NCI-H82 treated with DMSO at 0.1 percent for 48 hours (cell line): ENCODE measurements around the gene GPBAR1.
"Not testable (repeated sequence)": the region's sequence is repeated elsewhere in the genome, so short reads cannot be mapped to it uniquely, and the experiment has no call there.

Experiments used
- DNase-seq: peaks from one replicate; lab custom pipeline; 2025; ENCODE audit not compliant: unreplicated experiment; lab: John Stamatoyannopoulos, UW

The GPBAR1 gene

DNA sequence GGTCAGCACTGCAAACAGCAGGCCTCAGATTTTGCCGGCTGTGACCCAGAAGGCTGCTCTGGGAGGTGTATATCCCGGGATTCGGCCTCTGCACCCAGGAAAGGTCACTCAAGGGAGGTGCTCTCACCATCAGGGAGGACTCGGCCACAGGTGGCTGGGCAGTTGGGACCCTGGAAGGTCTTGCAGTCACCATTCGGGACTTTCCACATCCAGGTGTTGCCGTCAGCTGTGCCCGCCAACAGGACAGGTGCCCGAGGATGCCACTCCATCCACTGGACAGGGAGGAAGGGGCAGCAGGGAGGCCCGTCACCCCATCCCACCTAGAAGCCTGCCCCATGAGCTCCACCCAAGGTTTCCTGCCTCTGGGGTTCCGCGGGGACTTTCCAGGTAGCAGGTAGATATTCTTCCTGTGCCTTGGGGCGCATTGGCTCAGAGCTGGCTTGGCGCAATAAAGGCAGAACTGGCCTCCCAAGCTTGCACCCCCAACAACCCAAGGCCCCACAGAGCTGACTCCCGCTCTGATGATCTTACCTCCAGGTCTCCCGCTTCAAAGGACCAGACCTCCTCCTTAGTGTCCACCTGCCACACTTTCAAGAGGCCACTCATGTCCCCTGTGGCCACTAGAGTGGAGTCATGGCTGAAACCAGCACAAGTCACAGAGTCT, 5.6 kb downstream of the GPBAR1 start:
- DNase-seq, result no peak

DNA sequence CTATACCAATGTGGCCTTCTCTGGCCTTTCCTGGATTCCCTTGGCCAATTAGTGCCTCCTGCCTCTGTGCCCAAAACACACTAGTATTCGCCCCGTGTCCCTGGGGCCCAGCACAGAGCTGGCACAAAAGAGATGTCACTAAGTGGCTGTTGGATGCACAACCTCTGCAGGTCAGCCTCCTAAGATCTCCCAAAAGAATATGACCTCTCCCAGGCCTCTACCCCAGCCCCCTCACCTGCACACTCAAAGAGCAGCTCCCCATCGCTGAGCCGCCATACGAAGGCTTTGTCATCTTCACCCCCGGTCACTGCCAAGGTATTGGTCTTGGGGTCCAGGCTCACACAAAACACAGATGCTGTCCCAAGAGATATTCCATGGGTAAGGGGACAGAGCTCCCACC, 6.4 kb downstream of the GPBAR1 start:
- no peak for DNase-seq

DNA sequence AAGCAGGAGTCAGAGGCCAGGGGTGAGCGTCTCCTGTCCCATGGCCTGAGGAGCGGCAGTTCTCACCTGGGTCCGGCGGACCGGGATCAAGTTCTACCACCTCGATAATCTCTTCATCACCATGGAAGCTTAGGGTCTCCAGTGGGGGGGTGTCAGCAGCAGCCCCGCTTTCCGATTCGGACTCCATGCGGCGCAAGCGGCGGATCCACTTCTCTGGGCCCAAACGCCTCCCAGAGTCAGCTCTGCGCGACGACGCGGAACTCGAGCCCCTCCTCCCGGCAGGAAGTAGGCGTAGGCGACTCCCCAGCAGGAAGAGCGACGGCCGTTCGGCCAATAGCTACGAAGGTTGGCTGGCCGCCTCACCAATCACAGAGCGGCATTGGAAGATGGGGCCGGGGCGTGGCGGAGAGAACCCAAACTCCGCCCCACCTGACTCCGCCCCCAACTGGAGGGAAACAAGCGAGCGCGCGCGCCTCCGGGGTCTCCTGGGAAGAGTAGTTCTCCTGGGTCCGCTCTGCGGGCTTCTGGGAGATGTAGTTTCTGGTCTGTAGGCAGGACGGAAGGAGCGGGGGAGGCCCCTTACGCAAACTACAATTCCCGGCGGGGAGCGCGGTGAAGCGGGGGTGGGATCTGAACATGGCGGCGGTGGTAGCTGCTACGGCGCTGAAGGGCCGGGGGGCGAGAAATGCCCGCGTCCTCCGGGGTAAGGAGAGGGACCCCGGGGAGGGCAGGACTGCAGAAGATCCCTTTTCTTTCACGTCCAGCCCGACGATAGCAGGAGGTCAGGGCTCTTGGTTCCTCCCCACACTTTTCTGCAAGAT, 9.3 kb downstream of the GPBAR1 start, which contains the start of the genes AAMP and PNKD:
Gene AAMP (minus strand): TSS at position 238 of the 821 bp plus-strand sequence. CDS start 51 bp downstream, at position 187.
Gene PNKD (plus strand): TSS at position 620 of the 821 bp plus-strand sequence. CDS start 17 bp downstream, at position 637.
- DNase-seq, result peak; percentile 99

DNA sequence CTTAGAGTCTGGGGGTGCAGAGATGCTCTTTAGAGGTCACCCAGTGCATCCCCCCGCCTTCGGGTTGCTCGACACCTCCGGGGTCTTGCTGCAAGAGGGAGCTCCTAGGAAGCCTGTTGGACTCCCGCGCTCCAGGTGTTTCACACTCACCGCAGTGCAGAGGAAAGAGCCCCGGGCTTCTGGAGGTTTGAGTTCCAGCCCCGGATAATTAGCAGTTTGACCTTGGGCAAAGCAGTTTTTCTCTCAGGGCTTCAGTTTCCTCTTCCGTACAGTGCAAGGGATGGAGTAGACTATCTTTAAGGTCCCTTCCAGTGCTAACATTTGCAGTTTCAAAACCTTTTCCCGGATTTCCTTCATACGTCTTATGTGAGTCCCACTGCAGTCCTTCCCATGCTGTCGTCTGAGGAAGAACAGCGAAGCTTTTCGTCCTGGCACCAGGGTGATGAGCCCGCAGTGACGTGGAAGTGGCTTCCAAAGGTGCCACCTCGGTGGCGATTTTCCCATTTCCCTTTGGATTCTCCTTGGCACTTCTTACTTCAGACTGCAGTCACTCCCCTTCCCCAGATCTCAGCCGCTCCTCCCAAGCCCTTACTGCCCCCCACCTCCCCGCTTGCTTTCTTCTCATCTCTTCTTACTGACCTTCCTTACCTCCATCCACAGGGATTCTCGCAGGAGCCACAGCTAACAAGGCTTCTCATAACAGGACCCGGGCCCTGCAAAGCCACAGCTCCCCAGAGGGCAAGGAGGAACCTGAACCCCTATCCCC, 10.1 kb downstream of the GPBAR1 start:
- DNase-seq, result no peak

DNA sequence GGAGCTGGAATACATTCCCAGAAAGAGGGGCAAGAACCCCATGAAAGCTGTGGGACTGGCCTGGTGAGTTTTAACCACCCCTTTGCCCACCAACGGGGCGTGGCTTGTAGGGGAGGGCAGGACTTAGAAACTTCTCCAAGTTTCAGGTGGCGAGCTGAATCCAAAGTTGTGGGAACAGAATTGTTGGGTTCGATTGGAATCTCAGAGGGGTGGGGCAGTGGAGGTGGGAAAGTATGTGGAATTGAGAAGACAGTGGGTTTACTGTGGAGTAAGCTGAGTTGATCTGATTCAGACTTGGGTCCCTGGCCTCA, 10.6 kb downstream of the GPBAR1 start:
- no peak for DNase-seq

DNA sequence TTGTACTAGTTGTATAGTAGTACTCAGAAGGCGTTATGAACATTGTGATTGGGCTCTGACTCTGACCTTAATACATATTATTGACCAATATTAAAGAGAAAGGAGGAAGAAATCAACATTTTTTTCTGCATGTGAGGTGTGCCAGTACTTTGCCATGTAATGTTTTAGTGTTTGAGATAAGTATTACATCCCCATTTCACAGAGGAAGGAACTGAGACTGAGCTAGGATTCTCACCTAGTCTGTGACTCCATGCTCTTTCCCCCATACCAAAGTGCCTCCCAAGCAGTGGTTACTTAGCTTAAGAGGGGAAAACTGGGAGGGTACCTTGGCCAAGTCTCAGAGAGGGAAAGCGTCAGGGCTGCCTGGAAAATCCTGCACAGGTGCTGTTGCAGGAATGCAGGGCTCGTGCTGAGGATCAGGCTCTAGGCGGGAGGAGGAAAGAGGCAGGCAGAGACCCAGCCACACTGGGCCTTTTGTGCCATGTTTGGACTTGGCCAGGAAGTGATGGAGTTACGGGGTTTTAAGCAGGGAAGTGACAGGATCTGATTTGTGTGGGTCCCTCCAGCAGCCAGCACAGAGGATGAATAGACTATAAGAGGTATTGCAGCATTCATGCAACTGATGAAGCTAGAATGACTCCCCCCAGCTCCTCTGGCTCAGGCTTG, 11.2 kb downstream of the GPBAR1 start:
- no peak for DNase-seq

DNA sequence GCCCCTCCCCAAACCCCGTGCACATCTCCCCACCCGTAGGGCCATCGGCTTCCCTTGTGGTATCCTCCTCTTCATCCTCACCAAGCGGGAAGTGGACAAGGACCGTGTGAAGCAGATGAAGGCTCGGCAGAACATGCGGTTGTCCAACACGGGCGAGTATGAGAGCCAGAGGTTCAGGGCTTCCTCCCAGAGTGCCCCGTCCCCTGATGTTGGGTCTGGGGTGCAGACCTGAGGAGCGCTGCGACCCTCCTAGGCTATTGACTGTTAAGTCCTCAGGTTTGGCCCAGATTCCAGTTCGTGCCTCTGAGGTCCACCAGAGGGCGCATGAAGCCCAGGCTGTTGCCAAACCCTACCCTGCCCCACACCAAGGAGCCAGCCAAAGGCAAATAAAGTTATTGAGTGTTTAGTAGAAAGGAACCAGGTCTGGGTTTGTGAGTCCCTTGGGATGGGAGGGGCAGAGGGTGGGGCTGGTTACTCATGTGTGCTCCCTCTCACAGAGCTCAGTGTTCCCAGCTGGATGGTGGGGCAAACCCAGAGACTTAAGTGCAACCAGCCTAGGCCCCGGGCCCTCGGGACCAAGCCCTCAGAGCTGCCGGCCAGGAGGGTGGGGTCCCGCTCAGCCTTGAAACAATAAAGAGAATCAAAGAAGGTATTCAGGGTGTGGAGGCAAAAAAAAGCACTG, 11.9 kb downstream of the GPBAR1 start:
- DNase-seq, result peak; percentile 37

DNA sequence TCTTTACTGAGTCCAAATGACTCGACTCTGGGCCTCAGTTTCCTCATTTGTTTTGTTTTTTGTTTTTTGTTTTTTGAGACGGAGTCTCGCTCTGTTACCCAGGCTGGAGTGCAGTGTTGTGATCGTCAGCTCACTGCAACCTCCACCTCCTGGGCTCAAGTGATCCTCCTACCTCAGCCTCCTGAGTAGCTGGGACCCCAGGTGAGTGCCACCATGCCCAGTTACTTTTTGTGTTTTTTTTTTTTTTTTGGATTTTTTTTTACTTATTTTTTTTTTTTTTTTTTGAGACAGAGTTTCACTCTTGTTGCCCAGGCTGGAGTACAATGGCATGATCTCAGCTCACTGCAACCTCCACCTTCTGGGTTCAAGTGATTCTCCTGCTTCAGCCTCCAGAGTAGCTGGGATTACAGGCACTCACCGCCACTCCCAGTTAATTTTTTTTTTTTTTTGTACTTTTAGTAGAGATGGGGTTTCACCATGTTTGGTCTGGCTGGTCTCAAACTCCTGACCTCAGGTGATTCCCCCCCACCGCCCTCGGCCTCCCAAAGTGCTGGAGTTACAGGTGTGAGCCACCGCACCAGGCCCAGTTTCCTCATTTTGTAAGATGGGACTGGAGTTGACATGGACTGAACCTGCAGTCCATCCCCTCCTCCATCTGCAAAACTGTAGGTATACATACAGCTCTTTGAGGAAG, 12.5 kb downstream of the GPBAR1 start:
- not testable (repeated sequence) for DNase-seq

DNA sequence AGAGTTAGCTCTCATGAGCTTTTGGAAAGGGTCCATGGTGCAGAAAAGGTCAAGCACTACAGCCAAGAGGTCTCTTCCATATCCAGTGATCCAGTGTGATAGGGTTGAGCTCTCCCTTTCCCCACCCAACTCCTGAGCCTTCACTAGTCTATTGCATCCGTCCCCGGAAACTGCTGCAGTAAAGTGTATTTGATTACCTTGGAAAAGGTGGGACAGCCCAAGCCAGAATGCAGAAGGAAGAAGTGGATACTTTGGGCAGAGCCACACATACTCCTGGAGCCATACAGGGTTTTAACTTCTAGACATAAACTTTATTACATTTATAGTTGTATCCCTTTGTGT, 13.1 kb downstream of the GPBAR1 start:
- no peak for DNase-seq

DNA sequence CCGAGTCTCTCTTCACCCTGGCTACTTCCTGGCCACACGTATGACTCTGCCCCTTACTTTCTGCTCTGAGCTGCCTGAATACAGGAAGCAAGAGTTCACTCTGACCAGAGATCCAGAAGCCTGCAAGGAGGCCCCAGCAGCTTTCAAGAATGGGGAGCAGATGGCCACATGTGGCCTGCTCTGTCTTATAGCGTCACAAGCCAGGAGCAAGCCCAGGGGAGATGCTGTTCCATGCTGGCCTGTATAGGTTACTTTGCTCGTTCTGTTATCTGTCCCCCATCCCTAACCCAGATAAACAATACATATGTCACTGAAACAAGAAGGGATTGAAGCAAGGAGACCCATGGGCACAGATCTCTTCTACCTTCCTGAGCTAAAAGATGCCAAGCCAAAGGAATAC, 13.8 kb downstream of the GPBAR1 start:
- no peak for DNase-seq

GRCh38 chr2:218275371-218276072, 14.7 kb downstream of the GPBAR1 start:
- DNase-seq, result no peak

DNA sequence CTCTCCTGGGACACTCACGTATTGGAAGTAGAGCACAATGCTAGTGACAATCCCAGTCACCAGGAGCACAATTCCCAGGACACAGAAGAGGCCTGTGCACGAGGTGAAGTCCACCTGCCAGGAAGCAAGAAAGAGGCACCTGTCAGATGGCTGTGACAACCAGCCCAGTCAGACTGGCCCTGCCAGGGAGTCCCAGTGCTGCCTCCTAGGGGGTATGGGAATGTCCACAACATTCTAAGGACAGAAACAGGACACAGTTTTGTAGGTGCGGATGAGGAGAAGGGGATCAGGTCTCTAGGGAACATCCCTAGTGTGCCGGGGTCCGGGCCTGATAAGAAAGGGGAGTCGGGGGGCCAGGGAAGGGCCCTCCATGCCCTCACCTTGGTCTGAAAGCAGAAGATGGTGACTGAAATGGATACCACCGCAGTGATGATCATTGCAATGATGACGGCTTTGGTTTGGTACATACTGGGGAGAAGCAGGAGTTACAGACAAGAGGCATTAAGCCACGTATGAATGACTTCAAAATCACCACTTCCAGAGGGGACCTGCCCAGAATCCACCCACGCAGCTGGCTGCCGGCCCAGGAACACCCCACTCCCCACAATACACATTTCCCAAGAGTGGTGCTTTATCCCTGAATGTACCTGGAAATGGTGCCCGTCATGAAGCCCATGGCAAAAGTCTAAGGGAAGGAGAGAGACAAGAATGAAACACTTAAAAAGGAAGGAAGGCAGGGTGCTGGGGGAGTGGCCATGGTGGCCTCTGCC, 16.4 kb downstream of the GPBAR1 start:
- DNase-seq, result no peak

DNA sequence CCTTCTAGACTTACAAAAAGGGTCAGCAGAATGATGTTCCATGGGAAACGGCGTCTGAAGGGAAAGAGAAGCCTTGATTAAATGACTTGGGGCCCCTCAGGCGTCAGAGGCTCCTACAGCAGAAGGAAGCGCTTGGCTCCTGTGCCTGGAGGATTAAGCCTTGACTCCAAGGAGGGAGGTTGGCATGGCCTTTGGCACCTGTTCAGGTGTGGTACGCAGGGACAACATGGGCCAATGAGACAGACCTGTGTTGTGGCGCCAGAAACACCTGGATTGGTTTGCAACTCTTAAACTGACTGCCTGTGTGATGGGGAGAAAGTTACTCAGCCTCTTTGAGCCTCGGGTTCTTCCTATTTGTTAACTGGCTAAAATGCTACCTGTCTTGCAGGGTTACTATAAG, 17.1 kb downstream of the GPBAR1 start:
- no peak for DNase-seq

- DNase-seq, result no peak
These were observed 17.9 kb downstream of the GPBAR1 start for GRCh38 chr2:218278531-218279360.

GRCh38 chr2:218280260-218280870, 19.6 kb downstream of the GPBAR1 start:
- DNase-seq, result no peak

DNA sequence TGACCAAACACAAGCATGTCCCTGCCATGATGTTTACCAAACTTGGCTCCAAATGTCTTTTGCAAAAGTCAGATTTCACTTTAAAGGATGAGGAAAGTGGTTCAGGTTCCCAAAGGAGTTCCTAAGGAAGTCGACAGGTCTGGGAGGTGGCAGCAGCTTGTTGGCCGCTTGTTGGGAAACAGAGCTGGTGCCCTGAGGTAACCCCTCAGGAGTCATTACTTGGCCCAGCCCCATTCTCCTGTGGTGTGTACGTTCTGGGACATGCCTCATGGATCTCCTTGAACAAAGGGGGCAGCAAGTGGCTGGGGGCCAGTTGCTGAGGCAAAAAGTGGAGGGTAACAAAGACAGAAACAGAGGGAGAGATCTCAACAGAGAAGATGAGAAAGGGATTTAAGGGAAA, 20.6 kb downstream of the GPBAR1 start:
- no peak for DNase-seq

- no peak for DNase-seq
These were observed 21.6 kb downstream of the GPBAR1 start for GRCh38 chr2:218282173-218282991.
